Natural killer cell (primary cell): Measurements from ENCODE around the gene PITPNB. TPM values are rescaled to one million over a fixed set of nuclear protein-coding genes. Genes with fewer than 3 reads are reported as not detected.

Experiments
- ATAC-seq, 3 donors: fragments of 150-1000 bp in 2 of 3; fragments of 200-7000 bp in 1 of 3; cut with Tn5 transposase; 1 replicate in 1 of 3; 2 replicates in 2 of 3; pipeline ENCODE4 v1.10.0; 2021; ENCODE audit warnings: mild to moderate bottlenecking in 2 of 3, moderate library complexity in 2 of 3
- DNase-seq, 2 donors: peaks; one replicate each; pipeline versions ENCODE4 v3.0.0 to v3.0.0-alpha.2; 2013 to 2021; ENCODE audit warnings: mixed read lengths in 1 of 2
- H3K27ac ChIP-seq: one replicate; pipeline ENCODE4 v1.5.1; 2013; ENCODE audit warnings: mild to moderate bottlenecking, low read length
- H3K27me3 ChIP-seq: one replicate; pipeline ENCODE4 v1.6.1; 2013; ENCODE audit warnings: low read length; ENCODE audit not compliant: control insufficient read depth, insufficient read depth
- H3K36me3 ChIP-seq: one replicate; pipeline ENCODE4 v1.6.1; 2013; ENCODE audit warnings: low read length; ENCODE audit not compliant: control insufficient read depth, insufficient read depth
- H3K4me1 ChIP-seq: one replicate; pipeline ENCODE4 v1.6.1; 2013; ENCODE audit warnings: low read length; ENCODE audit not compliant: control insufficient read depth, insufficient read depth
- H3K4me3 ChIP-seq: one replicate; pipeline ENCODE4 v1.5.1; 2013; ENCODE audit warnings: low read length
- H3K9me3 ChIP-seq: one replicate; pipeline ENCODE4 v1.6.1; 2013; ENCODE audit warnings: low read length; ENCODE audit not compliant: control insufficient read depth, insufficient read depth
- H3K27ac Mint-ChIP-seq, 2 donors: one replicate each; pipeline ENCODE4 v1.8.0; 2022; ENCODE audit warnings: mild to moderate bottlenecking in 2 of 2, mixed read lengths in 2 of 2, moderate library complexity in 1 of 2
- H3K27me3 Mint-ChIP-seq, 2 donors: one replicate each; pipeline ENCODE4 v1.8.0; 2022; ENCODE audit warnings: low read depth in 2 of 2, mixed read lengths in 2 of 2
- H3K36me3 Mint-ChIP-seq: one replicate; pipeline ENCODE4 v1.8.0; 2022; ENCODE audit warnings: mixed read lengths
- H3K4me1 Mint-ChIP-seq, 2 donors: one replicate each; pipeline ENCODE4 v1.8.0; 2022; ENCODE audit warnings: mixed read lengths in 2 of 2
- H3K4me3 Mint-ChIP-seq: one replicate; pipeline ENCODE4 v1.8.0; 2022; ENCODE audit warnings: mild to moderate bottlenecking, moderate library complexity, mixed read lengths
- H3K9me3 Mint-ChIP-seq, 2 donors: one replicate each; pipeline ENCODE4 v1.8.0; 2022; ENCODE audit warnings: mixed read lengths in 2 of 2
- CTCF ChIP-seq: fragments of 200-600 bp; IDR thresholded peaks from one replicate; pipeline ENCODE4 v1.8.0; 2022; ENCODE audit warnings: antibody characterized with exemption
- WGBS: methylation state at CpG from one replicate; pipeline ENCODE4 v1.1.7; 2013; ENCODE audit warnings: missing lambda C conversion rate; ENCODE audit not compliant: insufficient coverage; 5-methylcytosine and 5-hydroxymethylcytosine counted together
- intact Hi-C: fragments of 100-400 bp; cut with micrococcal nuclease; formaldehyde crosslinking; loops from one replicate; pipeline ENCODE4 v1.14.2; 2022
- total RNA-seq, 4 donors: library from RNA; stranded (reverse); fragments of 120-200 nt in 1 of 4; gene quantifications; one replicate each; pipeline versions ENCODE4 v1.2.3 to v1.2.4, GENCODE V29; 2013 to 2022

Gene PITPNB
- total RNA-seq, 3 donors from 2014 or later (not counting 1 experiment from before 2014, with no cell fraction given) = 58.4 to 77.7 (median 65.1) TPM

- Mint-ChIP-seq H3K9me3 (no peaks in the 10 kb centered on the region), H3K4me3 (no peak overlapping the region), H3K27me3 (no peaks in the 10 kb centered on the region), H3K27ac (peak overlapping the region in 1 of 2 donors; percentile 8), H3K4me1 (peaks cover 28 to 32% of the 10 kb centered on the region in 2 donors), H3K36me3 (no peaks in the 10 kb centered on the region)
- ATAC-seq = peak in 2 of 3 donors; percentile 41 to 62
- Histone ChIP-seq H3K4me3 (no peak overlapping the region), H3K4me1 (no peaks in the 10 kb centered on the region), H3K9me3 (no peaks in the 10 kb centered on the region), H3K36me3 (peaks cover 25% of the 10 kb centered on the region), H3K27ac (no peak overlapping the region), H3K27me3 (no peaks in the 10 kb centered on the region)
- TF ChIP-seq CTCF = no peak
- DNase-seq = no peak
- 79% methylated on average over 3 of the region's 4 CpGs for WGBS
- intact Hi-C loops = no loop called here
Observed at GRCh38 chr22:27867085-27867952, 51.7 kb downstream of the PITPNB start.

GRCh38 chr22:27866135-27867084, 52.6 kb downstream of the PITPNB start:
- Mint-ChIP-seq H3K4me3 (no peak overlapping the region), H3K36me3 (no peaks in the 10 kb centered on the region), H3K27ac (peak overlapping the region; percentile 8 to 29), H3K4me1 (peaks cover 28 to 32% of the 10 kb centered on the region in 2 donors), H3K9me3 (no peaks in the 10 kb centered on the region), H3K27me3 (no peaks in the 10 kb centered on the region)
- no peak for ATAC-seq
- Histone ChIP-seq H3K9me3 (no peaks in the 10 kb centered on the region), H3K36me3 (peaks cover 23% of the 10 kb centered on the region), H3K4me3 (no peak overlapping the region), H3K4me1 (no peaks in the 10 kb centered on the region), H3K27me3 (no peaks in the 10 kb centered on the region), H3K27ac (no peak overlapping the region)
- no peak for DNase-seq
- intact Hi-C loops = no loop called here
- no peak for TF ChIP-seq CTCF
- WGBS = 93% methylated on average over 5 of the region's 7 CpGs

- no peak overlapping the region for H3K4me3 ChIP-seq
- Mint-ChIP-seq H3K36me3 (no peaks in the 10 kb centered on the region), H3K4me3 (no peak overlapping the region), H3K4me1 (peaks cover 28 to 32% of the 10 kb centered on the region in 2 donors), H3K27ac (peak overlapping the region; percentile 8 to 29), H3K9me3 (no peaks in the 10 kb centered on the region), H3K27me3 (no peaks in the 10 kb centered on the region)
- H3K9me3 ChIP-seq = no peaks in the 10 kb centered on the region
- peaks cover 19% of the 10 kb centered on the region for H3K36me3 ChIP-seq
- DNase-seq (no peak), ATAC-seq (no peak)
- no peak for TF ChIP-seq CTCF
- 61% methylated on average over 4 of the region's 6 CpGs for WGBS
- no peaks in the 10 kb centered on the region for H3K4me1 ChIP-seq
- intact Hi-C loops = no loop called here
- no peaks in the 10 kb centered on the region for H3K27me3 ChIP-seq
- no peak overlapping the region for H3K27ac ChIP-seq
Observed at GRCh38 chr22:27865496-27865895, 53.6 kb downstream of the PITPNB start.
